H1 (cell line): ENCODE results near the gene WWP2. TPM values are rescaled to one million over a fixed set of nuclear protein-coding genes. Genes with fewer than 3 reads are reported as not detected.

Experiments
- CTCF ChIA-PET: fragments of 300-600 bp; sonication (Branson Sonifier 250); formaldehyde crosslinking; loops from one replicate; lab custom pipeline; 2021; ENCODE audit not compliant: partially characterized antibody; lab: Charles Lee
- POLR2A ChIA-PET: fragments of 300-600 bp; sonication (Branson Sonifier 250); formaldehyde crosslinking; loops from one replicate; lab custom pipeline; 2021; ENCODE audit warnings: inconsistent platforms; ENCODE audit not compliant: partially characterized antibody; lab: Charles Lee
- DNase-seq, 2 experiments: peaks; one replicate each; pipeline versions ENCODE4 v3.0.0 to v3.0.0-alpha.2; 2010 to 2022; ENCODE audit warnings: low spot score in 2 of 2, low read depth in 1 of 2, mixed read lengths in 1 of 2
- FAIRE-seq: peaks from 2 replicates; lab custom pipeline; 2011; peaks lifted over from hg19 to GRCh38; lab: Jason Lieb, UNC
- H2AFZ ChIP-seq: 2 replicates; pipeline ENCODE4 v1.8.1; 2012; ENCODE audit warnings: low read length, inconsistent platforms
- H2AK5ac ChIP-seq: 2 replicates; pipeline ENCODE4 v1.6.1; 2013; ENCODE audit warnings: low read depth, low read length
- H2BK120ac ChIP-seq: replicated peaks from 2 replicates; pipeline ENCODE3; 2013; ENCODE audit warnings: low read depth, low read length, inconsistent platforms
- H2BK12ac ChIP-seq: 2 replicates; pipeline ENCODE4 v1.6.1; 2013; ENCODE audit warnings: low read depth, low read length
- H2BK15ac ChIP-seq: 2 replicates; pipeline ENCODE4 v1.6.1; 2013; ENCODE audit warnings: low read length
- H2BK20ac ChIP-seq: 2 replicates; pipeline ENCODE4 v1.6.1; 2013; ENCODE audit warnings: low read length
- H2BK5ac ChIP-seq: 2 replicates; pipeline ENCODE4 v1.6.1; 2013; ENCODE audit warnings: low read depth, low read length
- H3K14ac ChIP-seq: 2 replicates; pipeline ENCODE4 v1.6.1; 2013; ENCODE audit warnings: inconsistent platforms; ENCODE audit not compliant: insufficient read length
- H3K18ac ChIP-seq: 2 replicates; pipeline ENCODE4 v1.6.1; 2013; ENCODE audit warnings: low read length; ENCODE audit errors: extremely low read depth
- H3K23ac ChIP-seq: 2 replicates; pipeline ENCODE4 v1.6.1; 2013; ENCODE audit warnings: inconsistent platforms; ENCODE audit not compliant: insufficient read length
- H3K23me2 ChIP-seq: 2 replicates; pipeline ENCODE4 v1.6.1; 2013; ENCODE audit warnings: low read depth, low read length
- H3K27ac ChIP-seq: 2 replicates; pipeline ENCODE4 v1.6.1; 2011; ENCODE audit warnings: low read depth, low read length, inconsistent platforms
- H3K27me3 ChIP-seq, 4 experiments: replicated peaks in 1 of 4; 1 replicate in 1 of 4; 2 replicates in 3 of 4; pipeline versions ENCODE4 v1.6.1 to v1.8.1; 2011 to 2013; ENCODE audit warnings: low read length in 3 of 4, mild to moderate bottlenecking in 3 of 4, inconsistent platforms in 2 of 4, mixed read lengths in 2 of 4, moderate library complexity in 1 of 4; ENCODE audit not compliant: control insufficient read depth in 3 of 4, insufficient read depth in 3 of 4; ENCODE audit errors: extremely low read depth in 1 of 4
- H3K36me3 ChIP-seq, 4 experiments: 2 replicates each; pipeline versions ENCODE4 v1.6.1 to v1.8.1; 2011 to 2013; ENCODE audit warnings: mild to moderate bottlenecking in 4 of 4, low read length in 3 of 4, moderate library complexity in 2 of 4, control low read depth in 1 of 4, inconsistent platforms in 1 of 4; ENCODE audit not compliant: insufficient read depth in 4 of 4, control insufficient read depth in 2 of 4
- H3K4ac ChIP-seq: replicated peaks from 2 replicates; pipeline ENCODE3; 2013; ENCODE audit warnings: low read length, low read depth, mixed read lengths, inconsistent platforms; ENCODE audit not compliant: insufficient read length
- H3K4me1 ChIP-seq, 4 experiments: replicated peaks in 1 of 4; 1 replicate in 1 of 4; 2 replicates in 3 of 4; pipeline versions ENCODE4 v1.6.1 to v1.8.1; 2011 to 2013; ENCODE audit warnings: low read length in 3 of 4, inconsistent platforms in 2 of 4, mixed read lengths in 1 of 4; ENCODE audit not compliant: insufficient read depth in 4 of 4, control insufficient read depth in 3 of 4
- H3K4me2 ChIP-seq, 2 experiments: 2 replicates each; pipeline versions ENCODE4 v1.6.1 to v1.8.1; 2011 to 2013; ENCODE audit warnings: low read depth in 2 of 2, low read length in 2 of 2, control low read depth in 1 of 2, inconsistent platforms in 1 of 2, mild to moderate bottlenecking in 1 of 2; ENCODE audit not compliant: insufficient read depth in 1 of 2
- H3K4me3 ChIP-seq, 4 experiments: fragments of 200-600, 300-600 bp in 1 of 4; sonication (generic), shearing (Covaris generic), sonication (Bioruptor Twin) in 1 of 4; 2 replicates each; pipeline versions ENCODE4 v1.5.1 to v1.8.1; 2011 to 2016; ENCODE audit warnings: low read length in 4 of 4, low read depth in 3 of 4, control low read depth in 2 of 4, inconsistent platforms in 2 of 4, mild to moderate bottlenecking in 2 of 4, mixed read lengths in 1 of 4, moderate library complexity in 1 of 4; ENCODE audit not compliant: insufficient read depth in 2 of 4; ENCODE audit errors: extremely low read depth in 1 of 4
- H3K56ac ChIP-seq: replicated peaks from 2 replicates; pipeline ENCODE3; 2013; ENCODE audit warnings: low read depth, mild to moderate bottlenecking, mixed read lengths, low read length, inconsistent platforms; ENCODE audit not compliant: insufficient read length
- H3K79me1 ChIP-seq: 2 replicates; pipeline ENCODE4 v1.6.1; 2013; ENCODE audit warnings: low read depth, low read length, control low read depth
- H3K79me2 ChIP-seq, 2 experiments: 2 replicates each; pipeline versions ENCODE4 v1.6.1 to v1.8.1; 2012 to 2013; ENCODE audit warnings: low read length in 2 of 2, mild to moderate bottlenecking in 2 of 2, inconsistent platforms in 1 of 2; ENCODE audit not compliant: insufficient read depth in 2 of 2, control insufficient read depth in 1 of 2
- H3K9ac ChIP-seq, 4 experiments: replicated peaks in 1 of 4; 1 replicate in 1 of 4; 2 replicates in 3 of 4; pipeline versions ENCODE4 v1.6.1 to v1.8.1; 2011 to 2013; ENCODE audit warnings: low read depth in 3 of 4, low read length in 3 of 4, control low read depth in 2 of 4, mild to moderate bottlenecking in 2 of 4, moderate library complexity in 2 of 4, inconsistent platforms in 1 of 4; ENCODE audit errors: extremely low read depth in 1 of 4
- H3K9me3 ChIP-seq, 2 experiments: 2 replicates each; pipeline versions ENCODE4 v1.6.1 to v1.8.1; 2012 to 2013; ENCODE audit warnings: mild to moderate bottlenecking in 2 of 2, moderate library complexity in 2 of 2, control low read depth in 1 of 2, inconsistent platforms in 1 of 2, low read depth in 1 of 2, low read length in 1 of 2, mixed read lengths in 1 of 2; ENCODE audit not compliant: insufficient read depth in 2 of 2
- H4K20me1 ChIP-seq, 2 experiments: replicated peaks in 1 of 2; 2 replicates each; pipeline versions ENCODE3 to v1.8.1; 2011 to 2013; ENCODE audit warnings: inconsistent platforms in 2 of 2, low read length in 2 of 2, mild to moderate bottlenecking in 1 of 2; ENCODE audit not compliant: insufficient read depth in 2 of 2, control insufficient read depth in 1 of 2
- H4K5ac ChIP-seq: 2 replicates; pipeline ENCODE4 v1.6.1; 2013; ENCODE audit warnings: low read length, low read depth, mixed read lengths, inconsistent platforms; ENCODE audit not compliant: insufficient read length
- H4K8ac ChIP-seq: 2 replicates; pipeline ENCODE4 v1.8.0; 2013; ENCODE audit warnings: mild to moderate bottlenecking, moderate library complexity, low read length, inconsistent platforms; ENCODE audit not compliant: insufficient read depth; ENCODE audit errors: extremely low read depth
- H4K91ac ChIP-seq: replicated peaks from 2 replicates; pipeline ENCODE3; 2013; ENCODE audit warnings: low read length, mixed read lengths, inconsistent platforms; ENCODE audit not compliant: insufficient read length
- BRCA1 ChIP-seq: IDR thresholded peaks from 2 replicates; pipeline ENCODE4 v1.6.1; 2012; ENCODE audit warnings: low read depth, low read length, improper control_type of control experiment
- CBX5 ChIP-seq: fragments of 300-800, 300-1000 bp; sonication (generic); IDR thresholded peaks from 2 replicates; pipeline ENCODE4 v1.7.1; 2016; ENCODE audit warnings: antibody characterized with exemption, low read length, low read depth
- CEBPB ChIP-seq: IDR thresholded peaks from 2 replicates; pipeline ENCODE4 v1.6.1; 2012; ENCODE audit warnings: low read depth, low read length
- E2F6 ChIP-seq: IDR thresholded peaks from 2 replicates; pipeline ENCODE4 v1.6.1; 2012; ENCODE audit warnings: inconsistent platforms
- FOSL1 ChIP-seq: IDR thresholded peaks from 2 replicates; pipeline ENCODE4 v1.6.1; 2011; ENCODE audit warnings: mild to moderate bottlenecking, low read depth, low read length, moderate library complexity; ENCODE audit not compliant: insufficient read depth
- JUN ChIP-seq: IDR thresholded peaks from 2 replicates; pipeline ENCODE4 v1.6.1; 2011; ENCODE audit warnings: low read depth, mild to moderate bottlenecking, improper control_type of control experiment, low read length
- POU5F1 ChIP-seq: IDR thresholded peaks from 2 replicates; pipeline ENCODE4 v1.6.1; 2011; ENCODE audit warnings: low read depth, mild to moderate bottlenecking, low read length, moderate library complexity
- TAF7 ChIP-seq: optimal IDR thresholded peaks from 2 replicates; pipeline ENCODE3; 2011; ENCODE audit warnings: low read depth, mild to moderate bottlenecking, inconsistent platforms, low read length, moderate library complexity, borderline replicate concordance
- TEAD4 ChIP-seq: IDR thresholded peaks from 2 replicates; pipeline ENCODE4 v1.6.1; 2012; ENCODE audit warnings: low read depth, low read length, inconsistent platforms, mixed read lengths
- WGBS, 2 experiments: shearing (Covaris generic) in 1 of 2; methylation state at CpG; one replicate each; pipeline versions ENCODE4 v1.1.6 to v1.1.7; 2013 to 2015; ENCODE audit warnings: low lambda C conversion rate in 2 of 2, mixed read lengths in 2 of 2, inconsistent platforms in 1 of 2, low coverage in 1 of 2, missing lambda C conversion rate in 1 of 2; ENCODE audit not compliant: insufficient replicate concordance in 2 of 2, insufficient coverage in 1 of 2, insufficient read length in 1 of 2; ENCODE audit errors: extremely low coverage in 1 of 2, missing lambda C conversion rate in 1 of 2; 5-methylcytosine and 5-hydroxymethylcytosine counted together
- polyA plus RNA-seq, 7 experiments: library from polyadenylated mRNA; depleted of rRNA in 3 of 7; stranded (reverse) in 5 of 7; unstranded in 2 of 7; fragments of >200 nt in 5 of 7; fragments of 200-250 nt in 2 of 7; gene quantifications; 1 replicate in 5 of 7; 2 replicates in 1 of 7; 4 replicates in 1 of 7; pipeline versions ENCODE4 v1.2.1 to v1.2.3, GENCODE V29; 2011 to 2013; ENCODE audit warnings: missing spikeins in 2 of 7, mixed read lengths in 2 of 7
- total RNA-seq: library from RNA; stranded (reverse); fragmentation: NEBNext Ultra II Directional; extraction: Animal tissue kit (Norgen Biotek cat#: 25700); gene quantifications from 2 replicates; pipeline ENCODE4 v1.2.1, GENCODE V29; 2021
- TF ChIP-seq, protein P1 (sequence below): IDR thresholded peaks from 2 replicates; pipeline ENCODE4 v1.6.1; 2011; ENCODE audit warnings: low read length, improper control_type of control experiment

The WWP2 gene
- total and polyA plus RNA-seq, 2 of the 8 experiments (the other 6 are each of a cell fraction or from before 2014, with no cell fraction given), result 14.1 to 42.2 TPM

- no peak overlapping the region for H2BK120ac ChIP-seq
- no peak overlapping the region for H2BK15ac ChIP-seq
- 0 out of 2 replicates have a peak, but pooled peaks cover 1% of the 10 kb centered on the region for H3K23me2 ChIP-seq
- H3K4ac ChIP-seq, result no peak overlapping the region
- H4K91ac ChIP-seq, result no peak overlapping the region
- no peak overlapping the region for H2BK5ac ChIP-seq
- no peak overlapping the region for H2AFZ ChIP-seq
- no peaks in the 10 kb centered on the region for H3K27me3 ChIP-seq
- peaks cover 0 to 5% (median 0%) of the 10 kb centered on the region in 4 experiments; a peak in 2 of 7 replicates for H3K4me1 ChIP-seq
- 91% methylated on average over 11 of the region's 11 CpGs; no CpG with 5 or more reads in 1 of the 2 experiments for WGBS, 2 experiments
- H2BK12ac ChIP-seq, result no peak overlapping the region
- no peaks in the 10 kb centered on the region for H3K79me1 ChIP-seq
- peaks cover 5 to 8% (median 7%) of the 10 kb centered on the region in 4 experiments; a peak in 6 of 8 replicates for H3K36me3 ChIP-seq
- H3K9me3 ChIP-seq, result no peaks in the 10 kb centered on the region
- no peak overlapping the region for H2BK20ac ChIP-seq
- no peak overlapping the region for H3K18ac ChIP-seq
- DNase-seq (no peak), FAIRE-seq (no peak)
- H4K8ac ChIP-seq, result no peak overlapping the region
- no peak overlapping the region for H3K14ac ChIP-seq
- ChIA-PET CTCF (interaction anchor here (1.2 to 7.2 kb wide), 5 partner anchors 22 to 130 kb away, joined by 3 to 123 read pairs (median 4); no protein-coding TSS in a partner anchor), POLR2A (no interaction called here)
- H3K9ac ChIP-seq, result no peak overlapping the region; a peak in 1 of 7 replicates
- no peaks in the 10 kb centered on the region for H4K20me1 ChIP-seq
- no peak overlapping the region for H3K4me3 ChIP-seq
- H3K79me2 ChIP-seq, result no peaks in the 10 kb centered on the region
- no peak overlapping the region for H3K4me2 ChIP-seq
- no peak overlapping the region for H4K5ac ChIP-seq
- H3K56ac ChIP-seq, result no peak overlapping the region
- no peak overlapping the region for H3K23ac ChIP-seq
- no peak overlapping the region for H2AK5ac ChIP-seq
- no peak overlapping the region for H3K27ac ChIP-seq
- no peak for TF ChIP-seq E2F6
- no peak for TF ChIP-seq POU5F1
- no peak for TF ChIP-seq BRCA1
- no peak for TF ChIP-seq JUN
- TF ChIP-seq TAF7, result no peak
- no peak for TF ChIP-seq FOSL1
- no peak for TF ChIP-seq CBX5
- no peak for TF ChIP-seq CEBPB
- TF ChIP-seq TEAD4, result no peak
- TF ChIP-seq, protein P1, sequence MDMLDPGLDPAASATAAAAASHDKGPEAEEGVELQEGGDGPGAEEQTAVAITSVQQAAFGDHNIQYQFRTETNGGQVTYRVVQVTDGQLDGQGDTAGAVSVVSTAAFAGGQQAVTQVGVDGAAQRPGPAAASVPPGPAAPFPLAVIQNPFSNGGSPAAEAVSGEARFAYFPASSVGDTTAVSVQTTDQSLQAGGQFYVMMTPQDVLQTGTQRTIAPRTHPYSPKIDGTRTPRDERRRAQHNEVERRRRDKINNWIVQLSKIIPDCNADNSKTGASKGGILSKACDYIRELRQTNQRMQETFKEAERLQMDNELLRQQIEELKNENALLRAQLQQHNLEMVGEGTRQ, result no peak
Measured at GRCh38 chr16:69799611-69800031, 37.5 kb downstream of the WWP2 start.
